ENCODE results near the gene MELK.

MELK gene

GRCh38 chr9:36659500-36659899 lies 86.8 kb downstream of the MELK start:
- TF ChIP-seq CTCF (IDR thresholded peaks at IDR 0.05; ENCODE audit: extremely low read depth, missing control alignments), result no peak
- DNase-seq (ENCODE audit: low spot score), result peak; percentile 32

GRCh38 chr9:36664806-36665205 lies 92.1 kb downstream of the MELK start:
- TF ChIP-seq CTCF (IDR thresholded peaks at IDR 0.05; ENCODE audit: extremely low read depth, missing control alignments), result no peak

GRCh38 chr9:36665387-36665786 lies 92.7 kb downstream of the MELK start:
- TF ChIP-seq CTCF (IDR thresholded peaks at IDR 0.05; ENCODE audit: extremely low read depth, missing control alignments), result no peak
- DNase-seq (ENCODE audit: low spot score), result no peak

More at GRCh38 chr9:36664806-36665205, 92.1 kb downstream of the MELK start:
- no peak for DNase-seq (ENCODE audit: low spot score)

GRCh38 chr9:36665921-36666431 lies 93.3 kb downstream of the MELK start:
- TF ChIP-seq CTCF (IDR thresholded peaks at IDR 0.05; ENCODE audit: extremely low read depth, missing control alignments), result no peak
- peak; percentile 19 for DNase-seq (ENCODE audit: low spot score)

GRCh38 chr9:36671561-36671960 lies 98.9 kb downstream of the MELK start:
- TF ChIP-seq CTCF (IDR thresholded peaks at IDR 0.05; ENCODE audit: extremely low read depth, missing control alignments), result no peak
- no peak for DNase-seq (ENCODE audit: low spot score)

GRCh38 chr9:36676091-36676490 lies 103.4 kb downstream of the MELK start:
- TF ChIP-seq CTCF (IDR thresholded peaks at IDR 0.05; ENCODE audit: extremely low read depth, missing control alignments), result no peak
- no peak for DNase-seq (ENCODE audit: low spot score)

- TF ChIP-seq CTCF (IDR thresholded peaks at IDR 0.05; ENCODE audit: extremely low read depth, missing control alignments), result no peak
- DNase-seq (ENCODE audit: low spot score), result no peak
These were observed 104.2 kb downstream of the MELK start for GRCh38 chr9:36676778-36677485.
